Activated B cell treated with CpG ODN at 0.5 μM for 24 hours (primary cell): ENCODE data around the gene SLC6A3. TPM values are rescaled to one million over a fixed set of nuclear protein-coding genes. Genes with fewer than 3 reads are reported as not detected.

Experiments used
- ATAC-seq: fragments of 200-7000 bp; cut with Tn5 transposase; one replicate; pipeline ENCODE4 v1.10.0; 2021; ENCODE audit warnings: low read depth, mild to moderate bottlenecking, moderate library complexity
- CTCF ChIA-PET: fragments of 350-600 bp; sonication (Branson Sonifier 250); formaldehyde crosslinking; loops from one replicate; lab custom pipeline; 2021; ENCODE audit warnings: antibody characterized with exemption; lab: Charles Lee
- POLR2A ChIA-PET: fragments of 350-600 bp; sonication (Branson Sonifier 250); formaldehyde crosslinking; loops from one replicate; lab custom pipeline; 2021; ENCODE audit warnings: antibody characterized with exemption; lab: Charles Lee
- DNase-seq: peaks from one replicate; pipeline ENCODE4 v3.0.0; 2022
- H3K27ac Mint-ChIP-seq: one replicate; pipeline ENCODE4 v1.8.0; 2020; ENCODE audit warnings: mixed read lengths
- H3K27me3 Mint-ChIP-seq: one replicate; pipeline ENCODE4 v1.8.0; 2021; ENCODE audit warnings: mixed read lengths
- H3K36me3 Mint-ChIP-seq: one replicate; pipeline ENCODE4 v1.8.0; 2021; ENCODE audit warnings: low read depth, mixed read lengths
- H3K4me1 Mint-ChIP-seq: one replicate; pipeline ENCODE4 v1.8.0; 2021; ENCODE audit warnings: mixed read lengths
- H3K4me3 Mint-ChIP-seq: one replicate; pipeline ENCODE4 v1.8.0; 2020; ENCODE audit warnings: mild to moderate bottlenecking, mixed read lengths
- H3K9me3 Mint-ChIP-seq: one replicate; pipeline ENCODE4 v1.8.0; 2020; ENCODE audit warnings: mixed read lengths
- intact Hi-C: fragments of 100-400 bp; cut with micrococcal nuclease; formaldehyde crosslinking; loops from one replicate; pipeline ENCODE4 v1.15.1; 2024
- total RNA-seq: library from RNA; stranded (reverse); gene quantifications from 2 replicates; pipeline ENCODE4 v1.2.3, GENCODE V29; 2022
- TF ChIP-seq, protein P1 (sequence below): fragments of 200-600 bp; IDR thresholded peaks from one replicate; pipeline ENCODE4 v1.8.0; 2022; ENCODE audit warnings: antibody characterized with exemption, mild to moderate bottlenecking

The SLC6A3 gene
- total RNA-seq, 1 donor from 2014 or later, result 2.0 TPM

DNA sequence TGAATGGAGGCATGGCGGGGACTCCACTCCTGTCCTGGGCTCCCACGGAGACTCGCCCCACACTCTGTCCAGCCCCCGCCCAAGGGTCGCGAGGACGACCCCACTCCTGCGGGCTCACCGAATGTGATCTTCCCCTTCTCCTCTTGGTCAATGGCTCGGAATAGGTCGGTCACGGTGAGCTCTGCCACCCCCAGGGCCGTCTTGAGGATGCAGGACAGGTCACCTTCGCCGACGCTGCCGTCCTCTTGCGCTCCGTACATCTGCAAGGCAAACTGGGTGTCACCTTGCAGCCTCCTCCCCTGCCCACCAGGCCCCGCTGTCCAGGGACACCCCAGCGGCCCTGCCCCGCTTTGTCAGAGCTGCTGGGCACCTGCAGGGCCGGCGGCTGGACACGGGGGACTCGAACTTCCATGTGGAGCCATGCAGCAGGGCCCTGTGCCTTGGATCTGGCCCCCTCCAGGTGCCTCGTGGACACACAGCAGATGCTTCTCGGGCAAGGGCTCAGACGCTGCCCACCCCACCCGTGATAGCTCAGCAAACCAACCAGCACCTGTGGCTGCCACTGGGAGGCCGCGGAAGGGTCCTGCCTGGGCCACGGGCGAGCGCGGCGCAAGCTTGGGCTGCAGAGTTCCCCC lies 21.5 kb upstream of the SLC6A3 start:
- Mint-ChIP-seq H3K4me3 (no peak overlapping the region), H3K4me1 (peaks cover 15% of the 10 kb centered on the region)
- CTCF ChIA-PET, result no interaction called here

DNA sequence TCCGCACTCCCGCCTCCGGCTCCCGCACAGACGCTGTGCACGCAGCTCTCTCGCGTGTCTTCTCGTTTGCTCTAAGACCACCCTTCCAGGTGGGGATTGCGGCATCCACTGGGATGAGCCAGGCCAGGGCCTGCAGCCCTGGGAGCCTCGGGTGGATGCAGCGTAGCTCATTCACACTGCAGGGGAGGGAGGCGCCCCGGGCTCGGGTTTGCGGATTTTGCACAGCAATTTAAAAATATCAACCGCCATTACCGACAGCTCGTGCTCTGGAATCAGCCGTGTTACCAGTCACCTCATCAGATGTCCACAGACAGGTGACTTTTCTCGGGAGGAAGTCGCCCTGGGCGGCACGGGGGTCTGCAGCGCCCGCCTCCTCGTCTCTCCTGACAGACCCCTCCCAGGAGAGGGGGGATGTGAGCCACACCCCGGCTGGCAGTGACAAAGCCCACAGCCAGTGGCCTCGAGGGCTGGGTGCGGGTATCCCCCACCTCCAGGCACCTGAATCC lies 20.8 kb upstream of the SLC6A3 start:
- no peak overlapping the region for H3K27ac Mint-ChIP-seq
- DNase-seq, result no peak
- H3K4me3 Mint-ChIP-seq, result no peak overlapping the region
- ATAC-seq, result no peak
- ChIA-PET POLR2A (no interaction called here), CTCF (no interaction called here)
- H3K36me3 Mint-ChIP-seq, result peaks cover 92% of the 10 kb centered on the region
- no peaks in the 10 kb centered on the region for H3K27me3 Mint-ChIP-seq
- peaks cover 6% of the 10 kb centered on the region for H3K9me3 Mint-ChIP-seq
- peaks cover 13% of the 10 kb centered on the region for H3K4me1 Mint-ChIP-seq
- intact Hi-C loops, result loop anchor here (5.0 kb wide), 1 partner anchor 84 kb away; no protein-coding TSS in a partner anchor
- TF ChIP-seq, protein P1, sequence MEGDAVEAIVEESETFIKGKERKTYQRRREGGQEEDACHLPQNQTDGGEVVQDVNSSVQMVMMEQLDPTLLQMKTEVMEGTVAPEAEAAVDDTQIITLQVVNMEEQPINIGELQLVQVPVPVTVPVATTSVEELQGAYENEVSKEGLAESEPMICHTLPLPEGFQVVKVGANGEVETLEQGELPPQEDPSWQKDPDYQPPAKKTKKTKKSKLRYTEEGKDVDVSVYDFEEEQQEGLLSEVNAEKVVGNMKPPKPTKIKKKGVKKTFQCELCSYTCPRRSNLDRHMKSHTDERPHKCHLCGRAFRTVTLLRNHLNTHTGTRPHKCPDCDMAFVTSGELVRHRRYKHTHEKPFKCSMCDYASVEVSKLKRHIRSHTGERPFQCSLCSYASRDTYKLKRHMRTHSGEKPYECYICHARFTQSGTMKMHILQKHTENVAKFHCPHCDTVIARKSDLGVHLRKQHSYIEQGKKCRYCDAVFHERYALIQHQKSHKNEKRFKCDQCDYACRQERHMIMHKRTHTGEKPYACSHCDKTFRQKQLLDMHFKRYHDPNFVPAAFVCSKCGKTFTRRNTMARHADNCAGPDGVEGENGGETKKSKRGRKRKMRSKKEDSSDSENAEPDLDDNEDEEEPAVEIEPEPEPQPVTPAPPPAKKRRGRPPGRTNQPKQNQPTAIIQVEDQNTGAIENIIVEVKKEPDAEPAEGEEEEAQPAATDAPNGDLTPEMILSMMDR, result no peak

More for the DNA sequence above, 21.5 kb upstream of the SLC6A3 start:
- no peaks in the 10 kb centered on the region for H3K27me3 Mint-ChIP-seq
- no peak overlapping the region for H3K27ac Mint-ChIP-seq
- ATAC-seq (no peak), DNase-seq (no peak)
- TF ChIP-seq, protein P1, result no peak
- peaks cover 6% of the 10 kb centered on the region for H3K9me3 Mint-ChIP-seq
- peaks cover 92% of the 10 kb centered on the region for H3K36me3 Mint-ChIP-seq
- intact Hi-C loops, result loop anchor here (5.0 kb wide), 1 partner anchor 84 kb away; no protein-coding TSS in a partner anchor
- POLR2A ChIA-PET, result interaction anchor here (0.5 kb wide), 1 partner anchor 140 kb away, joined by 3 read pairs; no protein-coding TSS in a partner anchor

DNA sequence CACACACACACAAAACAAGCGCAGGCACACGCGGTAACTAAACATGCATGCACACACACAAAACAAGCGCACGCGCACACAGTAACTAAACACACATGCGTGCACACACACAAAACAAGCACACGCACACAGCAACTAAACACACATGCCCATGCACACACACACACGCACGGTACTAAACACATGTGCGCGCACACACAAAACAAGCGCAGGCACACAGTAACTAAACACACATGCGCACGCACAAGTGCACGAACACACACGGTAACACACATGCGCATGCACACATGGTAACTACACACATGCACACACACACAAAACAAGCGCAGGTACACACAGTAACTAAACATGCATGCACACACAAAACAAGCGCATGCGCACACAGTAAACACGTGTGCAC lies 19.9 kb upstream of the SLC6A3 start:
- TF ChIP-seq, protein P1, result no peak
- ChIA-PET CTCF (no interaction called here), POLR2A (no interaction called here)
- Mint-ChIP-seq H3K27ac (no peak overlapping the region), H3K4me3 (no peak overlapping the region), H3K9me3 (peaks cover 6% of the 10 kb centered on the region), H3K4me1 (peaks cover 8% of the 10 kb centered on the region), H3K27me3 (no peaks in the 10 kb centered on the region), H3K36me3 (peaks cover 93% of the 10 kb centered on the region)
- no peak for DNase-seq
- no peak for ATAC-seq
- intact Hi-C loops, result loop anchor here (5.0 kb wide), 1 partner anchor 83 kb away; no protein-coding TSS in a partner anchor

- no peak overlapping the region for H3K4me3 Mint-ChIP-seq
- ATAC-seq (no peak), DNase-seq (no peak)
- peaks cover 4% of the 10 kb centered on the region for H3K4me1 Mint-ChIP-seq
- CTCF ChIA-PET, result no interaction called here
- POLR2A ChIA-PET, result no interaction called here
- intact Hi-C loops, result no loop called here
- H3K36me3 Mint-ChIP-seq, result peaks cover 93% of the 10 kb centered on the region
- TF ChIP-seq, protein P1, result no peak
- no peaks in the 10 kb centered on the region for H3K27me3 Mint-ChIP-seq
- no peak overlapping the region for H3K27ac Mint-ChIP-seq
- H3K9me3 Mint-ChIP-seq, result peaks cover 6% of the 10 kb centered on the region
Observed at GRCh38 chr5:1464511-1464910, 19.3 kb upstream of the SLC6A3 start.

- TF ChIP-seq, protein P1, result no peak
- no peak for ATAC-seq
- H3K36me3 Mint-ChIP-seq, result peaks cover 91% of the 10 kb centered on the region
- no peak overlapping the region for H3K27ac Mint-ChIP-seq
- ChIA-PET CTCF (no interaction called here), POLR2A (no interaction called here)
- DNase-seq, result no peak
- peaks cover 4% of the 10 kb centered on the region for H3K4me1 Mint-ChIP-seq
- peaks cover 6% of the 10 kb centered on the region for H3K9me3 Mint-ChIP-seq
- intact Hi-C loops, result no loop called here
- no peaks in the 10 kb centered on the region for H3K27me3 Mint-ChIP-seq
- H3K4me3 Mint-ChIP-seq, result no peak overlapping the region
Observed at GRCh38 chr5:1464096-1464446, 18.8 kb upstream of the SLC6A3 start.
